Activated CD4-positive, alpha-beta T cell treated with anti-CD3 and anti-CD28 coated beads for 36 hours (primary cell): ENCODE results near the gene CAMK1. TPM values are rescaled to one million over a fixed set of nuclear protein-coding genes. Genes with fewer than 3 reads are reported as not detected.

Experiments
- ATAC-seq: fragments of 200-7000 bp; cut with Tn5 transposase; one replicate; pipeline ENCODE4 v1.10.0; 2021; ENCODE audit warnings: mild to moderate bottlenecking, moderate library complexity
- CTCF ChIA-PET: fragments of 350-600 bp; sonication (Branson Sonifier 250); formaldehyde crosslinking; loops from one replicate; lab custom pipeline; 2021; ENCODE audit warnings: antibody characterized with exemption; lab: Charles Lee
- POLR2A ChIA-PET: fragments of 350-600 bp; sonication (Branson Sonifier 250); formaldehyde crosslinking; loops from one replicate; lab custom pipeline; 2021; ENCODE audit warnings: antibody characterized with exemption, inconsistent platforms; lab: Charles Lee
- DNase-seq: peaks from one replicate; pipeline ENCODE4 v3.0.0-alpha.2; 2020
- H3K27ac Mint-ChIP-seq: one replicate; pipeline ENCODE4 v1.8.0; 2021; ENCODE audit warnings: mixed read lengths
- H3K27me3 Mint-ChIP-seq: one replicate; pipeline ENCODE4 v1.8.0; 2021; ENCODE audit warnings: mixed read lengths
- H3K36me3 Mint-ChIP-seq: one replicate; pipeline ENCODE4 v1.8.0; 2021; ENCODE audit warnings: low read depth, mixed read lengths
- H3K4me1 Mint-ChIP-seq: one replicate; pipeline ENCODE4 v1.8.0; 2021; ENCODE audit warnings: mixed read lengths
- H3K4me3 Mint-ChIP-seq: one replicate; pipeline ENCODE4 v1.8.0; 2021; ENCODE audit warnings: mild to moderate bottlenecking, moderate library complexity, mixed read lengths
- H3K9me3 Mint-ChIP-seq: one replicate; pipeline ENCODE4 v1.8.0; 2021; ENCODE audit warnings: low read depth, mixed read lengths
- intact Hi-C, 2 experiments: fragments of 100-400 bp; cut with DNase I in 1 of 2; cut with micrococcal nuclease in 1 of 2; formaldehyde crosslinking; loops; one replicate each; pipeline versions ENCODE4 v1.14.2 to v1.15.1; 2022 to 2024; cut with DNase I, micrococcal nuclease
- total RNA-seq, 2 experiments: library from RNA; stranded (reverse); gene quantifications; one replicate each; pipeline ENCODE4 v1.2.3, GENCODE V29; 2021

CAMK1 gene
- total RNA-seq, 2 experiments from 2014 or later = 48.4 to 53.1 TPM

- Mint-ChIP-seq H3K4me3 (peak overlapping the region; percentile 99), H3K4me1 (peaks cover 70% of the 10 kb centered on the region), H3K27ac (peak overlapping the region; percentile 100), H3K9me3 (no peaks in the 10 kb centered on the region), H3K27me3 (no peaks in the 10 kb centered on the region), H3K36me3 (peaks cover 69% of the 10 kb centered on the region)
- intact Hi-C loops = loop anchor here (1.0 to 5.0 kb wide), 11 partner anchors 15 to 1849 kb away; partner anchors contain the start of genes CAMK1 (in 1 of the 2), EMC3 (in 1 of the 2), FANCD2 (in 1 of the 2) and JAGN1 (in 1 of the 2)
- peak; percentile 52 for DNase-seq
- peak; percentile 20 for ATAC-seq
- ChIA-PET POLR2A (interaction anchor here (0.6 to 1.5 kb wide), 11 partner anchors 11 to 431 kb away, joined by 3 to 13 read pairs (median 5); partner anchors contain the start of genes CAMK1, EMC3, OGG1 and THUMPD3), CTCF (interaction anchor here (0.6 to 2.0 kb wide), 12 partner anchors 11 to 440 kb away, joined by 3 to 11 read pairs (median 4); partner anchors contain the start of gene BRPF1)
Observed at GRCh38 chr3:9793161-9793781, 23.5 kb upstream of the CAMK1 start.

- H3K9me3 Mint-ChIP-seq = no peaks in the 10 kb centered on the region
- H3K36me3 Mint-ChIP-seq = peaks cover 67% of the 10 kb centered on the region
- peak; percentile 79 for ATAC-seq
- peak within 1 kb of the TSS; percentile 100 for H3K27ac Mint-ChIP-seq
- peaks cover 73% of the 10 kb centered on the region for H3K4me1 Mint-ChIP-seq
- CTCF ChIA-PET = interaction anchor here (0.6 to 2.0 kb wide), 11 partner anchors 11 to 439 kb away, joined by 3 to 11 read pairs (median 5); partner anchors contain the start of gene BRPF1
- H3K27me3 Mint-ChIP-seq = no peaks in the 10 kb centered on the region
- peak; percentile 95 for DNase-seq
- POLR2A ChIA-PET = interaction anchor here (0.6 to 1.5 kb wide), 11 partner anchors 10 to 430 kb away, joined by 3 to 13 read pairs (median 5); partner anchors contain the start of genes CAMK1, EMC3, OGG1 and THUMPD3
- intact Hi-C loops = loop anchor here (1.0 to 5.0 kb wide), 21 partner anchors 14 to 1850 kb away; partner anchors contain the start of genes BRPF1 (in 2 of the 2), JAGN1 (in 2 of the 2), MTMR14 (in 2 of the 2) and SETD5 (in 2 of the 2)
- H3K4me3 Mint-ChIP-seq = peak within 1 kb of the TSS; percentile 99
Observed at GRCh38 chr3:9792405-9793160, 22.8 kb upstream of the CAMK1 start, which contains the start of the genes ARPC4 and TADA3. Gene ARPC4 (plus strand): TSS chr3:9793082. CDS start chr3:9793122, 40 bp downstream. Gene TADA3 (minus strand): TSS chr3:9792473. CDS start chr3:9791466, 1,007 bp downstream.

DNA sequence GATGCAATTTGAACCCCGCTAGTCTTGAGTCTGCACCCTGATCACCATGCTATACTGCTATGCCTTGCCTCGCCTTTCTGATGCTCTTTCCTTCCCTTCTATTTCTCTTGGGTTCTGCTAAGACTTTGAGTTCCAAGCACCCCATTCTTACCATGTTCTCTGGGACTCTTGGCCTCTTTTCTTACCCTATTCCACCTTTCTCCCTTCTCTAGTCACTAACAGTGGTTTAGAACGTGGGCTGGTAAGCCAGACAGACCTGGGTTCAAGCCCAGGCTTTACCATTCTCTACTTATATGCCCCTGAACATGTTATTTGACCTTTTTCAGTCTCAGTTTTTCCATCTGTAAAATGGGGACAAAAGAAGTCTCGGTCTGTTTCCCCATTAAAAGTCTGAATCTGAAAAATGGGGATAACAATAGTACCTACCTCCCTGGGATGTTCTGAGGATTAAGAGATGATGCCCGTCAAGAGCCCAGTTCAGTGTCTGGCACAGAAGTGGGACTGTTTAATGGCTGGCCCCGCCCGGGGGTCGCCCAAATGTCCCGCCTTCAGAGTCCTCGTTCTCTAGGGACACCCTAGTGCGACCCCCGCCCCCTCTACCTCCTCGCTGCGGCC lies 22.1 kb upstream of the CAMK1 start:
- DNase-seq (no peak), ATAC-seq (no peak)
- Mint-ChIP-seq H3K4me1 (peaks cover 73% of the 10 kb centered on the region), H3K27ac (peak overlapping the region; percentile 100), H3K36me3 (peaks cover 67% of the 10 kb centered on the region), H3K27me3 (no peaks in the 10 kb centered on the region), H3K9me3 (no peaks in the 10 kb centered on the region), H3K4me3 (peak overlapping the region; percentile 99)
- ChIA-PET CTCF (interaction anchor here (1.2 to 2.2 kb wide), 6 partner anchors 10 to 65 kb away, joined by 5 to 11 read pairs (median 8); partner anchors contain the start of genes BRPF1 and CAMK1), POLR2A (interaction anchor here (1.0 to 1.5 kb wide), 7 partner anchors 9 to 395 kb away, joined by 3 to 13 read pairs (median 5); partner anchors contain the start of genes CAMK1 and OGG1)
- intact Hi-C loops = loop anchor here (1.0 to 5.0 kb wide), 15 partner anchors 14 to 1850 kb away; partner anchors contain the start of genes BRPF1 (in 2 of the 2), JAGN1 (in 2 of the 2), SETD5 (in 2 of the 2) and CRELD1 (in 1 of the 2)

- peaks cover 71% of the 10 kb centered on the region for H3K36me3 Mint-ChIP-seq
- CTCF ChIA-PET = interaction anchor here (0.6 to 2.2 kb wide), 6 partner anchors 11 to 64 kb away, joined by 4 to 11 read pairs (median 5); partner anchors contain the start of genes CAMK1 and OGG1
Observed at GRCh38 chr3:9791127-9791526, 21.4 kb upstream of the CAMK1 start.

GRCh38 chr3:9787714-9788113 lies 18.0 kb upstream of the CAMK1 start:
- ChIA-PET POLR2A (interaction anchor here (0.8 to 1.0 kb wide), 2 partner anchors 10 to 18 kb away, joined by 4 read pairs; no protein-coding TSS in a partner anchor), CTCF (interaction anchor here (1.2 kb wide), 1 partner anchor 10 kb away, joined by 9 read pairs; no protein-coding TSS in a partner anchor)
- H3K27me3 Mint-ChIP-seq = no peaks in the 10 kb centered on the region
- peaks cover 70% of the 10 kb centered on the region for H3K36me3 Mint-ChIP-seq
- H3K4me1 Mint-ChIP-seq = peaks cover 58% of the 10 kb centered on the region
- intact Hi-C loops = loop anchor here (1.0 kb wide), 1 partner anchor 9 kb away; no protein-coding TSS in a partner anchor
- no peaks in the 10 kb centered on the region for H3K9me3 Mint-ChIP-seq
- DNase-seq = peak; percentile 64
- peak overlapping the region; percentile 96 for H3K27ac Mint-ChIP-seq
- H3K4me3 Mint-ChIP-seq = peak overlapping the region; percentile 41
- peak; percentile 75 for ATAC-seq

More at GRCh38 chr3:9791127-9791526, 21.4 kb upstream of the CAMK1 start:
- intact Hi-C loops = loop anchor here (5.0 kb wide), 3 partner anchors 101 to 1851 kb away; partner anchors contain the start of genes JAGN1 (in 1 of the 2), SETD5 (in 1 of the 2) and VGLL4 (in 1 of the 2)
- H3K9me3 Mint-ChIP-seq = no peaks in the 10 kb centered on the region
- DNase-seq = no peak
- POLR2A ChIA-PET = interaction anchor here (1.0 kb wide), 2 partner anchors 13 kb away, joined by 3 to 4 read pairs; no protein-coding TSS in a partner anchor
- H3K27me3 Mint-ChIP-seq = no peaks in the 10 kb centered on the region
- H3K4me1 Mint-ChIP-seq = peaks cover 75% of the 10 kb centered on the region
- peak overlapping the region; percentile 100 for H3K27ac Mint-ChIP-seq
- ATAC-seq = no peak
- H3K4me3 Mint-ChIP-seq = peak overlapping the region; percentile 99

DNA sequence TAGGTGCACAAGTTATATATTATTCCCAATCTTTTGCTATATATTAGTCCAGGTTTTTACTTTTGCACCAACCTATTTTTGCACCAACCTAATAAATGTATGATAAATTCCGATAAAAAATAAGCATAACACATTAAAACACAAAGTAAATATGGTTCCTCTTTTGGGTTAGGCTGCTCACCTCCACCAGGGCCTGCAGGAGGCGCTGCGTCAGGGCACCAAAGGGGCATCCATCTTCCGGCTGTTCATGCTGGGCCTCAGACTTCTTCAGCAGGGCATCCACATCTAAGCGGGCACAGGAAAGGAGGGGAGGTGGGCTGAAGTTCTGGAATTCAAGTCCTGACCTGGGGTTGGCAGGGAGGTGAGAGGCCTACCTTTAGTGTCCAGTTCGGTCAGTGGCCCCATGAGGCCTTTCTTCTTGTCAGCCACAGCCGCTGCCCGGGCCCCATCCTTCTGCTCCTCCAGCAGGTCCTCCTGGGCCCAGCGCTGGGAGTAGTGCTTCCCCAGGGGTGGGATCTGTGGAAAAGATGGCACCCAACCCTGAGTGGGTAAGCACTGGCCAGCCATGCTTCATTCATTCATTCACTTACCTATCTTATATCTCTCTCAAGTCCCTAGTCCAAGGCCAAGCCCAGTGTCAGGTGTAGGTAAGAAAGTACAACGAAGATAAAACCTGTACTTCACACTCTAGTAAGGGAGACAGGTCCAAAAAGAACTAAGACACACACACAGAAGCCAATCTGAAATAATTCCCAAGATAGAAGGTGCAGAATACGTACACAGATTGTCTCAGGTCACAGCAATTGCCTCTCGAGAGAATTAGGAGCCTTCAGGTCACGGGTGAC lies 17.3 kb upstream of the CAMK1 start:
- CTCF ChIA-PET = interaction anchor here (1.2 kb wide), 1 partner anchor 9 kb away, joined by 9 read pairs; no protein-coding TSS in a partner anchor
- H3K27me3 Mint-ChIP-seq = no peaks in the 10 kb centered on the region
- peaks cover 63% of the 10 kb centered on the region for H3K4me1 Mint-ChIP-seq
- peak; percentile 46 for DNase-seq
- peak overlapping the region; percentile 96 for H3K27ac Mint-ChIP-seq
- peak overlapping the region; percentile 41 for H3K4me3 Mint-ChIP-seq
- H3K9me3 Mint-ChIP-seq = no peaks in the 10 kb centered on the region
- POLR2A ChIA-PET = interaction anchor here (0.8 to 1.0 kb wide), 2 partner anchors 9 to 18 kb away, joined by 4 read pairs; no protein-coding TSS in a partner anchor
- intact Hi-C loops = loop anchor here (1.0 kb wide), 1 partner anchor 9 kb away; no protein-coding TSS in a partner anchor
- peak; percentile 3 for ATAC-seq
- H3K36me3 Mint-ChIP-seq = peaks cover 75% of the 10 kb centered on the region

DNA sequence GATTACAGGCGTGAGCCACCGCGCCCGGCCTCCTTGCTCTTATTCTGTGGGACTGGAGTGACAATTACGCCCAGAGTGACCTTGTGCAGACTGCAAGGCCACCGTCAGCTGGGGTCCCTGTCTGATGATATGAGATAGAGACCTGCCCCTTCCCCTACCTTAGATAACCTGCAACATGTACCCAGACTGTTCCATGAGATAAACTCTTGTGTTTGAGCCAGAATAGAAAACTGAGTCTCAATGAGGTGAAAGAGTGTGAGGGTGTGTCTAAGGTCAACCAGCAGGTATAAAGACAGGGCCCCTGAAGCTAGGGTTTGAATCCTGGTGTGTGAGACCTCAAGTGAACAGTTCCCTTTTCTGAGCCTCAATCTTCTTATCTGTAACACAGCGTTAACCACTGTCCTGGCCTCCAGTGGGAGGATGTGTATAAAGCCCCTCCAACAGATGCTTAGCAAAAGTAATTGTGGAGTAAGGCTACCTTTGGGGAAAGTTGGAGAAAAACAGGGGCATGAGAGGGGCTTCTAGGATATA lies 16.5 kb upstream of the CAMK1 start:
- H3K36me3 Mint-ChIP-seq = peaks cover 75% of the 10 kb centered on the region
- H3K27me3 Mint-ChIP-seq = no peaks in the 10 kb centered on the region
- no peak for ATAC-seq
- ChIA-PET POLR2A (no interaction called here), CTCF (no interaction called here)
- intact Hi-C loops = no loop called here
- H3K27ac Mint-ChIP-seq = peak overlapping the region; percentile 96
- H3K4me3 Mint-ChIP-seq = no peak overlapping the region
- no peak for DNase-seq
- H3K9me3 Mint-ChIP-seq = no peaks in the 10 kb centered on the region
- peaks cover 61% of the 10 kb centered on the region for H3K4me1 Mint-ChIP-seq

GRCh38 chr3:9785602-9786001 lies 15.9 kb upstream of the CAMK1 start:
- Mint-ChIP-seq H3K27ac (no peak overlapping the region), H3K4me1 (peaks cover 59% of the 10 kb centered on the region), H3K36me3 (peaks cover 73% of the 10 kb centered on the region), H3K27me3 (no peaks in the 10 kb centered on the region), H3K4me3 (no peak overlapping the region), H3K9me3 (no peaks in the 10 kb centered on the region)
- no peak for ATAC-seq
- ChIA-PET POLR2A (no interaction called here), CTCF (no interaction called here)
- intact Hi-C loops = no loop called here
- no peak for DNase-seq

DNA sequence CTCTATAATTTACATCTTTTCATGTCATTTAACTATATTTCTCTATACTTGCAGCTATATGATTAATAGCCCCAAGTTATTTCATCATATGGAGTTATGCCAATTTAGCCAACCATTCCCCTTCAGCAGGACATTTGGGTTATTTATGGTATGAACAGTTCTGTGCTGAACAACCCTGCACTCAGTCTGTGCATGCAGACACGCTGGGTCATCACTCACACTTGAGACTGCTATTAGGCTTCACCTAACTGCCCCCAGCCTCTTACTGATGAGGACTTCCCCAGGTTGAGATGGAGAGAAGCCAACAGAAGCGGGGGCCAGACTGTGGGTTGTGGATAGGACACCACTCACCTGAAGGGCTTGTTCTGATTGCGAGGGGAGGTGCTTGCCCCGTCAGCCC lies 15.2 kb upstream of the CAMK1 start:
- H3K27ac Mint-ChIP-seq = no peak overlapping the region
- H3K9me3 Mint-ChIP-seq = no peaks in the 10 kb centered on the region
- ATAC-seq = no peak
- DNase-seq = no peak
- H3K4me3 Mint-ChIP-seq = no peak overlapping the region
- H3K27me3 Mint-ChIP-seq = no peaks in the 10 kb centered on the region
- H3K4me1 Mint-ChIP-seq = peaks cover 59% of the 10 kb centered on the region
- ChIA-PET POLR2A (no interaction called here), CTCF (no interaction called here)
- intact Hi-C loops = no loop called here
- peaks cover 71% of the 10 kb centered on the region for H3K36me3 Mint-ChIP-seq
